Ascending aorta (tissue), 2 donors: ENCODE results near the gene MRPL20. TPM values are rescaled to one million over a fixed set of nuclear protein-coding genes. Genes with fewer than 3 reads are reported as not detected.

ENCODE experiments used
- DNase-seq, 2 donors: peaks; one replicate each; pipeline ENCODE4 v3.0.0-alpha.2; 2019; ENCODE audit warnings: low spot score in 2 of 2
- H3K27ac ChIP-seq, 2 donors: fragments of 200-600 bp; sonication (generic); one replicate each; pipeline ENCODE4 v1.5.1; 2016 to 2017; ENCODE audit warnings: mild to moderate bottlenecking in 1 of 2
- H3K27me3 ChIP-seq: fragments of 200-600 bp; sonication (generic); one replicate; pipeline ENCODE4 v1.5.1; 2017
- H3K36me3 ChIP-seq, 2 donors: fragments of 200-600 bp; sonication (generic); one replicate each; pipeline ENCODE4 v1.5.1; 2016
- H3K4me1 ChIP-seq, 2 donors: fragments of 200-600 bp; sonication (generic); one replicate each; pipeline ENCODE4 v1.5.1; 2016 to 2017; ENCODE audit warnings: mild to moderate bottlenecking in 1 of 2
- H3K4me3 ChIP-seq, 2 donors: fragments of 200-600 bp; sonication (generic); one replicate each; pipeline ENCODE4 v1.5.1; 2016 to 2017; ENCODE audit warnings: mild to moderate bottlenecking in 1 of 2
- H3K9me3 ChIP-seq, 2 donors: fragments of 200-600 bp; sonication (generic); one replicate each; pipeline ENCODE4 v1.5.1; 2016
- CTCF ChIP-seq, 3 experiments: fragments of 200-600 bp in 2 of 3; fragments of 450-650 bp in 1 of 3; sonication (generic) in 2 of 3; IDR thresholded peaks; one replicate each; pipeline ENCODE4 v1.5.1; 2016 to 2019; ENCODE audit warnings: antibody characterized with exemption in 3 of 3, mild to moderate bottlenecking in 1 of 3, moderate library complexity in 1 of 3
- intact Hi-C: fragments of 100-400 bp; cut with DNase I; formaldehyde crosslinking; loops from one replicate; pipeline ENCODE4 v1.15.1; 2023
- total RNA-seq: library from RNA; depleted of rRNA; stranded (reverse); fragments of >200 nt; gene quantifications from one replicate; pipeline ENCODE4 v1.1.0, GENCODE V29; 2016

Gene MRPL20
- total RNA-seq, 1 donor from 2014 or later: 63.4 TPM

GRCh38 chr1:1356166-1356795 is 50.8 kb downstream of the MRPL20 start:
- peaks cover 35 to 74% of the 10 kb centered on the region in 2 donors for H3K4me1 ChIP-seq
- intact Hi-C loops: no loop called here
- peak overlapping the region; percentile 54 to 65 for H3K4me3 ChIP-seq
- H3K27me3 ChIP-seq: no peaks in the 10 kb centered on the region
- peak overlapping the region; percentile 90 to 92 for H3K27ac ChIP-seq
- no peak for DNase-seq
- H3K36me3 ChIP-seq: peaks cover 14 to 19% of the 10 kb centered on the region in 2 donors
- no peak for TF ChIP-seq CTCF (IDR thresholded peaks at IDR 0.05)
- no peaks in the 10 kb centered on the region for H3K9me3 ChIP-seq

GRCh38 chr1:1355416-1355815 is 51.7 kb downstream of the MRPL20 start:
- Histone ChIP-seq H3K9me3 (no peaks in the 10 kb centered on the region), H3K4me1 (peaks cover 30 to 67% of the 10 kb centered on the region in 2 donors), H3K27ac (peak overlapping the region; percentile 90 to 92), H3K36me3 (peaks cover 14 to 19% of the 10 kb centered on the region in 2 donors), H3K27me3 (no peaks in the 10 kb centered on the region), H3K4me3 (peak overlapping the region; percentile 54 to 65)
- DNase-seq: no peak
- intact Hi-C loops: no loop called here
- TF ChIP-seq CTCF (IDR thresholded peaks at IDR 0.05): no peak

GRCh38 chr1:1354271-1355247 is 52.5 kb downstream of the MRPL20 start:
- Histone ChIP-seq H3K4me1 (peaks cover 23 to 59% of the 10 kb centered on the region in 2 donors), H3K27me3 (no peaks in the 10 kb centered on the region), H3K36me3 (peaks cover 14 to 19% of the 10 kb centered on the region in 2 donors), H3K27ac (peak overlapping the region; percentile 90 to 92), H3K9me3 (no peaks in the 10 kb centered on the region), H3K4me3 (peak overlapping the region; percentile 54 to 65)
- intact Hi-C loops: no loop called here
- DNase-seq: no peak
- TF ChIP-seq CTCF (IDR thresholded peaks at IDR 0.05): no peak

GRCh38 chr1:1353389-1354151 is 53.5 kb downstream of the MRPL20 start:
- H3K4me1 ChIP-seq: peaks cover 16 to 49% of the 10 kb centered on the region in 2 donors

More at GRCh38 chr1:1353389-1354151, 53.5 kb downstream of the MRPL20 start:
- peak overlapping the region; percentile 23 to 54 for H3K27ac ChIP-seq
- intact Hi-C loops: no loop called here
- peaks cover 14 to 19% of the 10 kb centered on the region in 2 donors for H3K36me3 ChIP-seq
- no peak for DNase-seq
- no peaks in the 10 kb centered on the region for H3K27me3 ChIP-seq
- no peaks in the 10 kb centered on the region for H3K9me3 ChIP-seq
- TF ChIP-seq CTCF (IDR thresholded peaks at IDR 0.05): no peak
- no peak overlapping the region for H3K4me3 ChIP-seq
